ENCODE data around the gene SLC44A1.

DNA sequence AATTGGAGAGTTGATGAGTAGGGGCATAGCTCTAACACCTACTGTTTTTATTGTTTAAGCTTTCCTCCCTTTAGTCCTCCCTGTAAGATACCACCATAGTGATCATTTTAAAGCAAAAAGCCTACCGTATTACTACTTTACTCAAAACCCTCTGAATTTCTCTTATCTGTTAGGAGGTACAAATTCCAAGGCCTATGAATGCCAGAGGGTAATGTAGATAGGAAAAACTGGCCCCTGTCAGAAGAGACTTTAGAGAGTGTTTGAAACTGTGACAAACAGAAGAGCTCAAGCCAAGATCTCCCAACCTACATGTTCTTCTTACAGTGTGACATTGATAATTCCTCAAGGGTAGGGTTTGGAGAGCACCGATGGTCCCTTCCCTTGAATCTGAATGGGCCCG, 7.2 kb upstream of the SLC44A1 start:
- TF ChIP-seq, protein P1, sequence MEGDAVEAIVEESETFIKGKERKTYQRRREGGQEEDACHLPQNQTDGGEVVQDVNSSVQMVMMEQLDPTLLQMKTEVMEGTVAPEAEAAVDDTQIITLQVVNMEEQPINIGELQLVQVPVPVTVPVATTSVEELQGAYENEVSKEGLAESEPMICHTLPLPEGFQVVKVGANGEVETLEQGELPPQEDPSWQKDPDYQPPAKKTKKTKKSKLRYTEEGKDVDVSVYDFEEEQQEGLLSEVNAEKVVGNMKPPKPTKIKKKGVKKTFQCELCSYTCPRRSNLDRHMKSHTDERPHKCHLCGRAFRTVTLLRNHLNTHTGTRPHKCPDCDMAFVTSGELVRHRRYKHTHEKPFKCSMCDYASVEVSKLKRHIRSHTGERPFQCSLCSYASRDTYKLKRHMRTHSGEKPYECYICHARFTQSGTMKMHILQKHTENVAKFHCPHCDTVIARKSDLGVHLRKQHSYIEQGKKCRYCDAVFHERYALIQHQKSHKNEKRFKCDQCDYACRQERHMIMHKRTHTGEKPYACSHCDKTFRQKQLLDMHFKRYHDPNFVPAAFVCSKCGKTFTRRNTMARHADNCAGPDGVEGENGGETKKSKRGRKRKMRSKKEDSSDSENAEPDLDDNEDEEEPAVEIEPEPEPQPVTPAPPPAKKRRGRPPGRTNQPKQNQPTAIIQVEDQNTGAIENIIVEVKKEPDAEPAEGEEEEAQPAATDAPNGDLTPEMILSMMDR (IDR thresholded peaks at IDR 0.05): no peak
- TF ChIP-seq ZFX (IDR thresholded peaks at IDR 0.05; ENCODE audit: borderline replicate concordance): no peak
